ENCODE measurements around the gene DAD1. TPM values are rescaled to one million over a fixed set of nuclear protein-coding genes. Genes with fewer than 3 reads are reported as not detected.

The DAD1 gene
- total RNA-seq, 1 experiment from 2014 or later = 162 TPM

- ChIA-PET RAD21 (ENCODE audit: low non-redundant PET in 1 of 2, low total read pairs in 2 of 2, uncharacterized antibody in 2 of 2, unreplicated experiment in 2 of 2) (no interaction called here), CTCF (interaction anchor here (1.5 kb wide), 1 partner anchor 14 kb away, joined by 3 read pairs; no protein-coding TSS in a partner anchor), POLR2A (interaction anchor here (0.9 kb wide), 1 partner anchor 69 kb away, joined by 3 read pairs; no protein-coding TSS in a partner anchor)
- Histone ChIP-seq H3K9me2 (ENCODE audit: insufficient read depth) (no peaks in the 10 kb centered on the region), H3K27me3 (ENCODE audit: insufficient read depth, low read length) (no peaks in the 10 kb centered on the region), H3K4me3 (replicated peaks in 1 of 2; ENCODE audit: low read depth in 1 of 2, low read length in 2 of 2) (no peak overlapping the region), H3K79me2 (ENCODE audit: insufficient read depth, low read length) (peaks cover 94% of the 10 kb centered on the region), H2AFZ (ENCODE audit: low read depth, low read length, poor library complexity, severe bottlenecking) (no peak overlapping the region), H3K4me2 (ENCODE audit: low read length) (no peak overlapping the region), H3K9ac (ENCODE audit: low read length) (no peak overlapping the region), H3K9me3 (ENCODE audit: control insufficient read depth in 1 of 2, insufficient read depth in 1 of 2, low read depth in 1 of 2, low read length in 2 of 2) (no peaks in the 10 kb centered on the region), H4K20me1 (ENCODE audit: insufficient read depth) (peaks cover 4% of the 10 kb centered on the region; the same call in 1 of the 2 replicates), H3K27ac (ENCODE audit: low read depth, low read length) (no peak overlapping the region), H3K36me3 (ENCODE audit: control insufficient read depth in 1 of 2, insufficient read depth in 2 of 2, low read length in 2 of 2) (peaks cover 0 to 5% of the 10 kb centered on the region in 2 experiments; a peak in 1 of 4 replicates), H3K4me1 (ENCODE audit: control insufficient read depth in 1 of 2, insufficient read depth in 2 of 2, low read length in 2 of 2) (peaks cover 2 to 9% of the 10 kb centered on the region in 2 experiments; a peak in 2 of 4 replicates)
- ATAC-seq (no peak), DNase-seq (ENCODE audit: low read depth, low spot score) (no peak)
- no TSS peak for BruUV-seq (replicated peaks)
- TF ChIP-seq FOSL1 (IDR thresholded peaks at IDR 0.05; ENCODE audit: low read depth) (no peak), REST (IDR thresholded peaks at IDR 0.05; ENCODE audit: low read depth) (no peak), POLR2AphosphoS5 (IDR thresholded peaks at IDR 0.05; ENCODE audit: low read depth, low read length) (no peak), CTCF (IDR thresholded peaks at IDR 0.05 in 2 of 3, conservative IDR thresholded peaks at IDR 0.05 in 1 of 3; ENCODE audit: borderline replicate concordance in 1 of 3, insufficient read depth in 1 of 3, low read depth in 2 of 3, low read length in 2 of 3) (no peak), MAX (IDR thresholded peaks at IDR 0.05) (no peak), SIN3A (IDR thresholded peaks at IDR 0.05; ENCODE audit: low read depth) (no peak), ZFX (IDR thresholded peaks at IDR 0.05) (no peak), EGR1 (IDR thresholded peaks at IDR 0.05; ENCODE audit: low read depth) (no peak), TCF7L2 (IDR thresholded peaks at IDR 0.05; ENCODE audit: borderline replicate concordance, extremely low read depth, insufficient read depth, insufficient read length) (no peak), CEBPB (IDR thresholded peaks at IDR 0.05; ENCODE audit: low read depth) (no peak), ZBTB33 (IDR thresholded peaks at IDR 0.05; ENCODE audit: extremely low read depth, insufficient replicate concordance, low read length) (no peak)
- intact Hi-C loops (cut with micrococcal nuclease) = no loop called here
Measured at GRCh38 chr14:22583994-22584393, 5.0 kb downstream of the DAD1 start.
